Kasumi-1 (cell line): ENCODE measurements around the gene SPATA6.
"Not testable (repeated sequence)": the region's sequence is repeated elsewhere in the genome, so short reads cannot be mapped to it uniquely, and the experiment has no call there.

ENCODE experiments used
- DNase-seq, 2 experiments: peaks; one replicate each; lab custom pipeline; 2025; lab: John Stamatoyannopoulos, UW

The SPATA6 gene

GRCh38 chr1:48462716-48463302 is 9.2 kb downstream of the SPATA6 start:
- no peak for DNase-seq

DNA sequence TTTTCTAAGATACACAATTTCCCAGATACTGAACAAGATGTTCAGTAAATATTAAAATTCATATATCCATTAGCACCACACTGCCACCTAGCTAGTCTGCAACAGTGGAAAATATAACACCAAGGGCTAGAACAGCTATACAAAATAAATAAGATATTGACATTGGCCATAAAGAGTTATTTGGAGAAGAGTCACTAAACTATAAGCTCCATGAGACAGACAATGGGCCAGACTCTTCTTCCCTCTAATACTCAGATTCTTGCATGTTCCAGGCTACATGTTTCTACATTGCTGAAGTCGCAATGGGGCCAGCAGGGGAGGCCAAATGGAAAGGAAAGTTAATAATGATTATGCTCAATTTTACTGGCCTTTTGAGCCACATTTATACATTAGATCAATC is 21.5 kb downstream of the SPATA6 start:
- DNase-seq: peak in 1 of 2 experiments; percentile 3

DNA sequence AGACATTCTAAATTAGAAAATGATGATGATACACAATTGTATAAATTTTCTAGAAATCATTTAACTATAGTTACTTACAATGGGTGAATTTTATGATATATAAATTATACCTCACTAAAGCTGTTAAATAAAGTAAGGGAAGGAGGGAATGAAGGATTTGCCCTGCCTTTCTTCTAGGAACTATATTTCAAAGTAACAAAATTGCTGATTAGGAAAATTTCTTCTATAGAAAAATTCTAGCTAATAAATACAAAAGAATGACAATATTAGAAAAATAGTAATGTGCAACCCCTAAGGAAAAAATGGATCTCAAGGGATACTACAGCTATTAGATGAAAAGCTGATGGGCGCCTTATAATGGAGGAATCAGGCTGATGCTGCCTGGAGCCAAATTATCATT is 23.1 kb downstream of the SPATA6 start:
- DNase-seq: no peak

- not testable (repeated sequence) for DNase-seq
These were observed 27.8 kb downstream of the SPATA6 start for GRCh38 chr1:48444186-48444585.

DNA sequence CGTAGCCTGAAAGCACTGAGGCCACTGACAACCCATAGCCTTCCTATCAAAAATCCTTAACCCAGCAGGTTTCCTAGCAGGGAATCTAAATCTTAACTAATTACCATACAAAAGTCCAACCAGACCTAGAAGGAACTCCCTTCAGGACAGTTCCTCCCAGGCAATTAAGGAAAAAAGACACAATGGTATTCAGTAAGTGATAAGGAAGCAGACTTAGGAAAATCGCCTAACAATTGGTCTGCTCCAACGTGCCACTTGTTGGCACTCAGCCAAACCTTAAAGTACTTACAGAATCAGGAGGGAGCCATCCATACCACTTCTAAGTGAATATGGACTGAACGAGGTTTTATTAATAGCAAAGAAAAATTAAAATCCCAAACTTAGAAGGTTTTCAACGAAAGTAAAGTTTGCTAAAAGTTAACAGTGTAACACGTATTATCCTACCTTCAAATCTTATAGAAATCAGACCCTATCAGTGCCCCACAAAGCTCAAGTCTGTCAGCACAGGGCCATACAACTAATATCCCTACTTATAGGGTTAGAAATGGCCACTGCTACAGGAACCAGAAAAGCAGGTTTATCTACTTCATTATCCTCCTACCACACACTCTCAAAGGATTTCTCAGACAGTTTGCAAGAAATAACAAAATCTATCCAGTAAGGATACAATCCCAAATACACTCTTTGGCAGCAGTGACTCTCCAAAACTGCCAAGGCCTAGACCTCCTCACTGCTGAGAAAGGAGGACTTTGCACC is 29.0 kb downstream of the SPATA6 start:
- no peak for DNase-seq

DNA sequence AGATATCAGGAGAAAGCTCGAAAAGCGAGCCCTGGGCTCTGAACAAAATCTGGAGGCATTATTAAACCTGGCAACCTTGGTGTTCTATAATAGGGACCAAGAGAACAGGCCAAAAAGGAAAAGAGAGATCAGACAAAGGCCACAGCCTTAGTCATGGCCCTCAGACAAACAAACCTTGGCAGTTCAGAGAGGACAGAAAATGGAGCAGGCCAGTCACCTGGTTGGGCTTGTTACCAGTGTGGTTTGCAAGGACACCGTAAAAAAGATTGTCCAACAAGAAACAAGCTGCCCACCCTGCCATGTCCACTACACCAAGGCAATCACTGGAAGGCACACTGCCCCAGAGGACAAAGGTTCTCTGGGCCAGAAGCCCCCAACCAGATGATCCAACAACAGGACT is 31.2 kb downstream of the SPATA6 start:
- not testable (repeated sequence) for DNase-seq

GRCh38 chr1:48439380-48439779 is 32.6 kb downstream of the SPATA6 start:
- no peak for DNase-seq

- not testable (repeated sequence) for DNase-seq
These were observed 34.6 kb downstream of the SPATA6 start for GRCh38 chr1:48437379-48437778.

GRCh38 chr1:48435312-48436002 is 36.5 kb downstream of the SPATA6 start:
- DNase-seq: not testable (repeated sequence)

DNA sequence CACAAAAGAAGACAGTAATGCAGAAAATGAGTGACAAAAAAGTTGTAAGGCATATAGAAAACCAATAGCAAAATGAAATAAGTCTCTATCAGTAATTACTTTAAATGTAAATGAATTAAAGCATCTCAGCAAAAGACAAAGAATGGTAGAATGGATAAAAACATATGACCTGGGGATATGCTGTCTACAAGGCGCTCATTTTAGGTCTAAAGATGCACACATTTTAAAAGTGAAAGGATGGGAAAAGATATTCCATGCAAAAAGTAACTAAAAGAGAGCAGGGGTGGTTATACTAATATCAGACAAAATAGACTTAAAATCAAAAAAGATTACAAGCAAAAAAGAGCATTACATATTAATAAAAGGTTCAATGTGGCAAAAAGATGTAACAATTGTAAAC is 41.2 kb downstream of the SPATA6 start:
- DNase-seq: no peak

DNA sequence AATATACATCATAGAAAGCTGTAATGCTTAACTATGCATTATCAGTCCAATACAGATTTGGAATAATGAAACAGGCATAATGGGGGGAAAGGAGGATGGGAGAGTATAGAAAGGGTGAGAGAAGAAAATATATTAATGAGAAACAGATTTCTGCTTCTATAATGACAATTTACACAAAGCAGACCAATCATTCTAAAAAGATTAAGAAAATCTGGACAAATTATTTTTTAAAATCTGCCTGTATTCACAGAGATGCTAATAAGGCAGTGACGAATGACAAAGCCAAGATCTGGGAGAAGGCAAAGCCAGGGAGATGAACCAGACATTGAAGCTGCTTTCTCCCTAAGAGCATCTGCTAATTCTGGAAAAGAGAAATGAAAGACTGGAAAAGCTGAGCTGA is 50.0 kb downstream of the SPATA6 start:
- no peak for DNase-seq

DNA sequence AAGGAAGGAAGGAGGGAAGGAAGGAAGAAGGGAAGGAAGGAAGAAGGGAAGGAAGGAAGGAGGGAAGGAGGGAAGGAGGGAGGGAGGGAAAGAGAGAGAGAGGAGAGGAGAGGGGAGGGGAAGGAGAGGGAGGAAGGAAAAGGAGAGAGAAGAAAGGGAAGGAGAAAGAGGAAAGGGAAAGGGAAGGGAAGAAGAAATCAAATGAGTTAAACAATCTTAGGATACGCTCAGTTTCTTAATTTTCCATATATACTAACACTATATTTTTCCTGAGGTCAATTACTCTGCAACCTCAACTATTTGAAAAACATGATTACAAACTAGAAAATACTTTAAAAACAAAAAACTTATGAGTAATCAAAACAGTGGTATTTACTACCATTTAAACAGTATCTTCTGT is 53.3 kb downstream of the SPATA6 start:
- no peak for DNase-seq

DNA sequence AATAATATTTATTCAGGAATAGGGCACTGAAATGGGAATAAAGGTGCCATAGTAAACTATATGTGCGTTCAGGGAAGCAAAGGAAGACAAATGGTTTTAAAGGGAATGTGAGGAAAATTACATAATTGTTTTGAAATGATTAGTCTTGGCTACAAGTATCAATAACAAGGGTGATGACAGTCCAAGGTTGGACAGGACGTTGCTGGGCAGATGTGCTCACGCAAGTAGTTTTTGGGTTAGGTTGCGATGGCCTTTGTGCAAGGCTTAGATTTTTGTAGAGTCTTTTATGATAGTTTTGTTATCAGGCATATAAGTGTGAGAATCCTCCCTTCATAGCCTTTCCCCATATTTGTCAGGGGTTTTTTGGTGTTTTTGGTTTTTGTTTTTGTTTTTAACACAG is 57.0 kb downstream of the SPATA6 start:
- DNase-seq: no peak

DNA sequence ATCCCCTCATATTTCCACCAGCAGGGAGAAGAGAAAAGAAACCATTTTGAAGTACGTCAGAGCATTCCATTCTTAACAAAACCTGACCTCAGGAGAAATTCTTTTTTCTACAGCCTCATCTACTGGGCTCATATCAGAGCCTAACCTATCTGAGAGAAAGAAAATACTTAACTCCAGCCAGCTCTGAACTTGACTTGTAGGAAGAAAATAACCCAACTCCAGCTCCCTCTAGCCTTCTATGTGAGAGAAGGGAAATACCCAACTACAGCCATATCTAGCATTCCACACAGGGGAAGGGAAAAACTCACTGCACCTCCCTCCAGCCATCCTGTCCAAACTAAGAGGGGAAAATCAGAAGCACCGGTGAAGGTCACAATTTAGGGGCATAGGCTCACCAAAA is 57.7 kb downstream of the SPATA6 start:
- no peak for DNase-seq

GRCh38 chr1:48405940-48406339 is 66.1 kb downstream of the SPATA6 start:
- DNase-seq: no peak

GRCh38 chr1:48405400-48405799 is 66.6 kb downstream of the SPATA6 start:
- no peak for DNase-seq

DNA sequence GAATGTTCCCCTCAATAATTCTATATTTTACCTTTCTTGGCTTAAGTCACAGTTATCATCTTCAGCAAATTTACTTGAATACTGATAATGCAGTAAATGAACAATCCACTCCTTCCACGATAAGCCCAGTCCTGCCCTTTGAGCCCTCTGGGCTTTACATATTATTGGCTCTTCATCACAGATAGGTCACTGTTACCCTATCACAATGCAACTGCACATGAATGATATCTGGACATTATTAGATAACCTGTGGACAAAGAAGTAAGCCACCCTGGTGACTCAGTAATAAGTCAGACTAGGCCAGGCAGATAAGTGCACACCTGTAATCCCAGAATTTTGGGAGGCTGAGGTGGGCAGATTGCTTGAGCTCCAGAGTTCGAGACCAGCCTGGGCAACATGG is 69.4 kb downstream of the SPATA6 start:
- DNase-seq: no peak

DNA sequence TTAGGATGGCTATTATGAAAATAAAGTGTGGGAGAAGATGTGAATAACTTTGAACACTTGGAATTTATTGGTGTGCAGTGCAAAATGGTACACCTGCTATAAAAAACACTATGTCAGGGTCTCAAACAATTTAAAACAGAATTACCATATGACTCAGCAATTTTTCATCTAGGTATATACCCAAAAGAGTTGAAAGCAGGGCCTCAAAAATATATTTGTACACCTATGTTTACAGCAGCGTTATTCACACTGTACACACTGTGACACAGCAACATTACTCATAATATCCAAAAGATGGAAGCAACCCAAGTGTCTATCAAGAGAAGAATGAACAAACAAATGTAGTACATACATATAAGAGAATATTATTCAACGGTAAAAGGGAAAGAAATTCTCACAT is 75.8 kb downstream of the SPATA6 start:
- no peak for DNase-seq

GRCh38 chr1:48391926-48392325 is 80.1 kb downstream of the SPATA6 start:
- no peak for DNase-seq

- no peak for DNase-seq
These were observed 84.6 kb downstream of the SPATA6 start for GRCh38 chr1:48387409-48387808.

DNA sequence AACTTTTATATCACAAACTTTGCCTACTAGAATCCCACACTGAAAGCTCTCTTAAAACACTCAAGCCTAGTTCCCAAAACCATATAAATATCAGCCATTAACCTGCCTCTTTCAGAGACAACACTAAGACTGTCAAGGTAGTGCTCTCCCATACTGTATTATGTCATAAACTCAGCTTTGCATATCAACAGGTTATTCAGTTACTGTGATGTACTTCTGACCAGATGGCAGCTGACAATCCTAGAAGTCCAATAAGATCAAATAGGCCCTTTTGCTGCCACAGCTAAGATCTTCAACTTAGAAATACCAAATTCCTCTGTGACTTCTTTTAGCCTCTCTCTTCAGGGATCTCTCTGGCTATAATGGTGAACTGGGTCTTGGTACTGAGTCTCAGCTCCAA is 97.2 kb downstream of the SPATA6 start:
- DNase-seq: no peak

DNA sequence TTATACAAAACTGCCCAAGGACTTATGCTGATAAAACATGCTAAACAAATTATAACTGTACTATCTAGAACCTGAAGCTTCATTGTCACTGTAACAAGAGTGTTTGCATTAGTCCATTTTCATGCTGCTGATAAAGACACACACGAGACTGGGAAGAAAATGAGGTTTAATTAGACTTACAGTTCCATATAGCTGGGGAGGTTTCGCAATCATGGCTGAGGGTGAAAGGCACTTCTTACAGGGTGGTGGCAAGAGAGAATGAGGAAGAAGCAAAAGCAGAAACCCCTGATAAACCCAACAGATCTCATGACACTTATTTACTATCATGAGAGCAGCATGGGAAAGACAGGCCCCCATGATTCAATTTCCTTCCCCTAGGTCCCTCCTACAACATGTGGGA is 100.4 kb downstream of the SPATA6 start:
- no peak for DNase-seq

- no peak for DNase-seq
These were observed 109.1 kb downstream of the SPATA6 start for GRCh38 chr1:48362901-48363300.
